ENCODE results near the gene HIF3A.

- no peak for TF ChIP-seq CTCF (IDR thresholded peaks at IDR 0.05)
- TF ChIP-seq ZFX (IDR thresholded peaks at IDR 0.05; ENCODE audit: borderline replicate concordance): no peak
Measured at GRCh38 chr19:46376241-46377153, 79.7 kb downstream of the HIF3A start.
